MM.1S (cell line): ENCODE data around the gene BMX.

Experiments
- DNase-seq: peaks from one replicate; pipeline ENCODE4 v3.0.0-alpha.2; 2015
- H2AFZ ChIP-seq: fragments of 300-600 bp; sonication (generic); 2 replicates; pipeline ENCODE4 v1.6.0; 2016; ENCODE audit warnings: antibody characterized with exemption, low read length
- H3F3A ChIP-seq: fragments of 300-600 bp; sonication (generic); 2 replicates; pipeline ENCODE4 v1.6.1; 2016; ENCODE audit warnings: mild to moderate bottlenecking, antibody characterized with exemption, low read length, moderate library complexity, mixed read lengths; ENCODE audit not compliant: insufficient read depth
- H3K27ac ChIP-seq: fragments of 300-600 bp; sonication (generic); 2 replicates; pipeline ENCODE4 v1.5.1; 2016; ENCODE audit warnings: mild to moderate bottlenecking, low read length
- H3K27me3 ChIP-seq: fragments of 300-600 bp; sonication (generic); replicated peaks from 2 replicates; pipeline ENCODE4 v1.6.0; 2016; ENCODE audit warnings: low read length; ENCODE audit not compliant: insufficient read depth
- H3K36me3 ChIP-seq: fragments of 300-600 bp; sonication (generic); replicated peaks from 2 replicates; pipeline ENCODE4 v1.6.1; 2016; ENCODE audit warnings: mild to moderate bottlenecking, low read length, mixed read lengths; ENCODE audit not compliant: insufficient read depth
- H3K4me1 ChIP-seq: fragments of 300-600 bp; sonication (generic); 2 replicates; pipeline ENCODE4 v1.6.1; 2016; ENCODE audit warnings: low read length, mixed read lengths
- H3K4me2 ChIP-seq: fragments of 300-600 bp; sonication (generic); 2 replicates; pipeline ENCODE4 v1.6.0; 2016; ENCODE audit warnings: low read depth, low read length
- H3K4me3 ChIP-seq: fragments of 300-600 bp; sonication (generic); 2 replicates; pipeline ENCODE4 v1.5.1; 2016; ENCODE audit warnings: low read length, mixed read lengths
- H3K79me2 ChIP-seq: fragments of 300-600 bp; sonication (generic); 2 replicates; pipeline ENCODE4 v1.6.1; 2016; ENCODE audit warnings: mixed run types, low read length, mixed read lengths
- H3K9ac ChIP-seq: fragments of 300-600 bp; sonication (generic); 2 replicates; pipeline ENCODE4 v1.6.1; 2016; ENCODE audit warnings: low read length, mixed read lengths
- H3K9me2 ChIP-seq: fragments of 300-600 bp; sonication (generic); replicated peaks from 2 replicates; pipeline ENCODE4 v1.6.1; 2016; ENCODE audit warnings: mild to moderate bottlenecking, low read length, mixed read lengths; ENCODE audit not compliant: insufficient read depth
- H3K9me3 ChIP-seq: fragments of 300-600 bp; sonication (generic); replicated peaks from 2 replicates; pipeline ENCODE4 v1.6.1; 2016; ENCODE audit warnings: mild to moderate bottlenecking, low read length, mixed read lengths; ENCODE audit not compliant: insufficient read depth
- H4K20me1 ChIP-seq: fragments of 300-600 bp; sonication (generic); 2 replicates; pipeline ENCODE4 v1.6.1; 2016; ENCODE audit warnings: mild to moderate bottlenecking, low read length, moderate library complexity, mixed read lengths; ENCODE audit not compliant: insufficient read depth
- EZH2 ChIP-seq: fragments of 300-600 bp; sonication (generic); optimal IDR thresholded peaks from 2 replicates; pipeline ENCODE3; 2017; ENCODE audit warnings: low read depth, mild to moderate bottlenecking, antibody characterized with exemption, low read length, mixed read lengths
- EZH2phosphoT487 ChIP-seq: fragments of 300-600 bp; sonication (generic); IDR thresholded peaks from 2 replicates; pipeline ENCODE4 v1.6.1; 2018; ENCODE audit warnings: antibody characterized with exemption, low read length
- TF ChIP-seq, protein P1 (sequence below): fragments of 300-600 bp; sonication (generic); IDR thresholded peaks from 2 replicates; pipeline ENCODE4 v1.5.1; 2016; ENCODE audit warnings: antibody characterized with exemption, low read length, mixed read lengths

Gene BMX

DNA sequence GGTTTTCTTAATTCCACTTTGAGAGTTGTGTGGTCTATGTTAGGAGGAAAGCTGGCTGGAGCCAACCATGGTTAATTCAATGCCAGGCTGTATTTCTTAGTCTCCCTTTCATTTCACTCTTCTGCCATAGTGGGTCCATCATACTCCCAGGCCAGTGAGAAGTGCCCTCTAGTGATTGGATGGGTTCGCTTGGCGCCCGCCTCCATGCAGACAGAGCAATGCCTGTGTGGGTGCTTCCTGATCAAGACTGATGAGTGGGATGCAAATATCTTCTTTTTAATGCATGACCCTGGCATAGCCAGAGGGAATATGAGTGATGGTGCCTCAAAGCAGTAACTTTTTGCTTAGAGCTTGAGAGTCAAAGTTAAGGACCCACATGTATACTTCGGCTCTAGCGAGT lies 6.4 kb downstream of the BMX start:
- H3K27me3 ChIP-seq = no peaks in the 10 kb centered on the region
- H3K4me3 ChIP-seq = no peak overlapping the region
- no peak overlapping the region for H3K27ac ChIP-seq
- no peaks in the 10 kb centered on the region for H3K9me3 ChIP-seq
- H3F3A ChIP-seq = no peaks in the 10 kb centered on the region
- no peaks in the 10 kb centered on the region for H3K36me3 ChIP-seq
- TF ChIP-seq EZH2phosphoT487 (no peak), EZH2 (no peak)
- TF ChIP-seq, protein P1, sequence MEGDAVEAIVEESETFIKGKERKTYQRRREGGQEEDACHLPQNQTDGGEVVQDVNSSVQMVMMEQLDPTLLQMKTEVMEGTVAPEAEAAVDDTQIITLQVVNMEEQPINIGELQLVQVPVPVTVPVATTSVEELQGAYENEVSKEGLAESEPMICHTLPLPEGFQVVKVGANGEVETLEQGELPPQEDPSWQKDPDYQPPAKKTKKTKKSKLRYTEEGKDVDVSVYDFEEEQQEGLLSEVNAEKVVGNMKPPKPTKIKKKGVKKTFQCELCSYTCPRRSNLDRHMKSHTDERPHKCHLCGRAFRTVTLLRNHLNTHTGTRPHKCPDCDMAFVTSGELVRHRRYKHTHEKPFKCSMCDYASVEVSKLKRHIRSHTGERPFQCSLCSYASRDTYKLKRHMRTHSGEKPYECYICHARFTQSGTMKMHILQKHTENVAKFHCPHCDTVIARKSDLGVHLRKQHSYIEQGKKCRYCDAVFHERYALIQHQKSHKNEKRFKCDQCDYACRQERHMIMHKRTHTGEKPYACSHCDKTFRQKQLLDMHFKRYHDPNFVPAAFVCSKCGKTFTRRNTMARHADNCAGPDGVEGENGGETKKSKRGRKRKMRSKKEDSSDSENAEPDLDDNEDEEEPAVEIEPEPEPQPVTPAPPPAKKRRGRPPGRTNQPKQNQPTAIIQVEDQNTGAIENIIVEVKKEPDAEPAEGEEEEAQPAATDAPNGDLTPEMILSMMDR = no peak
- H3K9ac ChIP-seq = no peak overlapping the region
- no peaks in the 10 kb centered on the region for H3K79me2 ChIP-seq
- H3K4me2 ChIP-seq = no peak overlapping the region
- no peak for DNase-seq
- no peaks in the 10 kb centered on the region for H4K20me1 ChIP-seq
- no peaks in the 10 kb centered on the region for H3K9me2 ChIP-seq
- no peak overlapping the region for H2AFZ ChIP-seq
- no peaks in the 10 kb centered on the region for H3K4me1 ChIP-seq

DNA sequence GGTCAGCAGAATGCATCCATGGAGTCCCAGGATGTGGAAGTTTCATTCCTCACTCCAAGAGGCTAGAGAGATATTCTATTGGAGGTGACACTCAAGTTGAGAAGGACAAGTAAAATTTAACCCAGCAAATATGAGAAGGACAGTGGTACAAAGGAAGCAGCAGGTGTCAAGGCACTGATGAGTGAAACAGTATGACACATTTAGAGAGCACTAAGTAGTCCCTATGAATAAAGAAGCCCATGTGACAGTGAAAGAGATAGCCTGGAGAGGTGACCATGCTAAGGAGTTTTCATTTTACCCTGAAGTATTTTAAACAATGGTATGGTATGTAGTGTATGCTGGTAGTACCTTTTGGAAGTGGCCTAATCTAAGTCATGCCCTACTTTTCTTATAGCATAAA lies 9.2 kb downstream of the BMX start:
- no peak overlapping the region for H3K4me2 ChIP-seq
- H3K9me2 ChIP-seq = no peaks in the 10 kb centered on the region
- no peaks in the 10 kb centered on the region for H3F3A ChIP-seq
- H4K20me1 ChIP-seq = no peaks in the 10 kb centered on the region
- H3K9me3 ChIP-seq = no peaks in the 10 kb centered on the region
- no peak overlapping the region for H2AFZ ChIP-seq
- H3K27ac ChIP-seq = no peak overlapping the region
- no peaks in the 10 kb centered on the region for H3K79me2 ChIP-seq
- no peak for DNase-seq
- H3K9ac ChIP-seq = no peak overlapping the region
- H3K27me3 ChIP-seq = no peaks in the 10 kb centered on the region
- no peak for TF ChIP-seq EZH2
- H3K36me3 ChIP-seq = no peaks in the 10 kb centered on the region
- no peaks in the 10 kb centered on the region for H3K4me1 ChIP-seq
- no peak overlapping the region for H3K4me3 ChIP-seq

DNA sequence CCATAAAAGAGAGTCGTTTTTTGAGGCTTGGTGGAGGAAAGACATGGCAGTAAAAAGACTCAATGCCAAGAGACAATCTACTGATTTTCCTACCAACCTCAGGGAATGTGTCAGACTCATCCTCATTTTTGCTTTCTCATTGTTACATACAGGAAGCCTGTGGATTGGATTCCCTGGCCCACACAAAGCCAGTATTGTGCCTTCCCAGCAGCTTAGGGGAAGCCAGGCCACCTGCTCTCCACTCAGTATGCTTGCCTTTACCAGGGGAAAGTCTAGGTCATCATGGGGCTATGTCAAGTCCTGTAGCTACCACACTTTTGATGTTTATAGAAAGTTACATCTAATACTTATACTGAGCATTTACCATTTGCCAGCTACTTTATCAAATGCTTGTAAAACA lies 11.0 kb downstream of the BMX start:
- no peak overlapping the region for H3K27ac ChIP-seq
- no peaks in the 10 kb centered on the region for H3K4me1 ChIP-seq
- H3F3A ChIP-seq = no peaks in the 10 kb centered on the region
- H3K9ac ChIP-seq = no peak overlapping the region
- no peaks in the 10 kb centered on the region for H3K36me3 ChIP-seq
- TF ChIP-seq, protein P1 = no peak
- TF ChIP-seq EZH2 = no peak
- no peak for TF ChIP-seq EZH2phosphoT487
- H3K79me2 ChIP-seq = no peaks in the 10 kb centered on the region
- H3K27me3 ChIP-seq = no peaks in the 10 kb centered on the region
- no peaks in the 10 kb centered on the region for H3K9me2 ChIP-seq
- H3K9me3 ChIP-seq = no peaks in the 10 kb centered on the region
- no peak overlapping the region for H3K4me3 ChIP-seq
- no peak overlapping the region for H3K4me2 ChIP-seq
- H2AFZ ChIP-seq = no peak overlapping the region
- no peaks in the 10 kb centered on the region for H4K20me1 ChIP-seq
- DNase-seq = no peak

DNA sequence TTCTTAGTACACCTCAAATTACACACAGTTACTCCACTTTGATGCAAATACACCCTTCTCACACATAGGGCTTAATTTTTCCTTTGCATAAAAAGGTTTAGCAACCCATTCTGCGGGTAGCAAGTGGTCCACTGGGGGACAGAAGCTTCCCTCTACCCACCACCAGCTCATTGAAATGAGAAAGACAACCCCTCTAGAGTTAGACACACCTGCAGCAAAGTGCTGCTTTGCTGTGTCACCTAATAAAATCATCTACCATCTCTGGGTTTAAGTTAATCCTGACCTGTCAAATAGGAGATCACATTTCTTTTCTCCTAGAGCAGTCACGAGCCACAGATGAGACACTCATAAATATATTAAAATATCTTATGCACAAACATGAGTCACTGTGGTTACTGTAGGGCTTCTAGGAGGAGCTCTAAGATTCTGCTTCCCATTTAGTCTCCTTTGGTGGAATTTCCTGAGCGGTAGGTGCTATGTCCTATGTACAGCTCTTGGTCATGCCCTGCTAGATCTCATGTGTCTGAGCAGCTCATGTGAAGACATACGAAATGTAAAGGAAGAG lies 11.9 kb downstream of the BMX start:
- H3K4me3 ChIP-seq = no peak overlapping the region

More for the DNA sequence above, 11.9 kb downstream of the BMX start:
- Histone ChIP-seq H3K4me2 (no peak overlapping the region), H4K20me1 (no peaks in the 10 kb centered on the region), H3K4me1 (no peaks in the 10 kb centered on the region), H3K36me3 (no peaks in the 10 kb centered on the region), H2AFZ (no peak overlapping the region), H3K9me3 (no peaks in the 10 kb centered on the region), H3K9me2 (no peaks in the 10 kb centered on the region), H3K27me3 (no peaks in the 10 kb centered on the region), H3F3A (no peaks in the 10 kb centered on the region), H3K27ac (no peak overlapping the region), H3K79me2 (no peaks in the 10 kb centered on the region), H3K9ac (no peak overlapping the region)
- no peak for DNase-seq
- no peak for TF ChIP-seq EZH2phosphoT487
- TF ChIP-seq EZH2 = no peak
- TF ChIP-seq, protein P1 = no peak
